GM12872 (cell line): Measurements from ENCODE around the gene CCDC183.

Experiments used
- TF ChIP-seq, protein P1 (sequence below): IDR thresholded peaks from 3 replicates; pipeline ENCODE4 v1.5.1; 2011; ENCODE audit warnings: low read depth, mild to moderate bottlenecking, low read length, moderate library complexity; ENCODE audit not compliant: insufficient read depth

CCDC183 gene

DNA sequence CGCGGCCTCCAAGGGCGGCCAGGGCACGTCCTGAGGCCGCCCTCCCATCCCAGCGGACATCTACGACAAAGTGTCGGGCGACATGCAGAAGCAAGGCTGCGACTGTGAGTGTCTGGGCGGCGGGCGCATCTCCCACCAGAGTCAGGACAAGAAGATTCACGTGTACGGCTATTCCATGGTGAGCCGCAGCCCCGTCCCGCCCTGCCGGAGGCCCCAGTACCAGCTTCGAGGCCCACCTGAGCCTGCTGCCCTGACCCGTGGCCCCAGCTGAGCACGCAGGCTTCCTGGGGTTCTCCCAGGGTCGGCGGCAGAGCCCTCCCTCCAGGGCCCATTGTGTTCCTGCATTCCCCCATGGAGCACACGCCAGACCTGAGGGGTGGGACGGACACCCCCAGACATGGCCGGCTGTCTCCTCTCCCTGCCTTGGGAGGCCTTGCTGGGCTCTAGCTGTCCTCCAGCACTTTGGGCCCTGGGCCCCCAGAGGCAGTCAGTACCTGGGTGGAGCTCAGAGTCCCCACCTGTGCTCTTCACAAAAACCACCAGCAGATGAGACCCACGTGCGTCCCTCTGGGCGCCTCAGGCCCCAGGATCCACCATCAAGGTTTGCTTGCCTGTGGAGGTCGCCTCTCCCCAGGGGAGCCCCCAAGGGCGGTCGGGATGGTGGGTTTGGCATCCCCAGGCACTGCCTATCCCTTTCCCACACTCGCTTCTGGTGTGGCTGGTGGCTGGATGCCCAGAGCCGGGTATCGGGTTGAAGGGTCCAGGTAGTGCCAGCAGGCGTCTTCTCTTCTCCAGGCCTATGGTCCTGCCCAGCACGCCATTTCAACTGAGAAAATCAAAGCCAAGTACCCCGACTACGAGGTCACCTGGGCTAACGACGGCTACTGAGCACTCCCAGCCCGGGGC lies 54.1 kb downstream of the CCDC183 start:
- TF ChIP-seq, protein P1, sequence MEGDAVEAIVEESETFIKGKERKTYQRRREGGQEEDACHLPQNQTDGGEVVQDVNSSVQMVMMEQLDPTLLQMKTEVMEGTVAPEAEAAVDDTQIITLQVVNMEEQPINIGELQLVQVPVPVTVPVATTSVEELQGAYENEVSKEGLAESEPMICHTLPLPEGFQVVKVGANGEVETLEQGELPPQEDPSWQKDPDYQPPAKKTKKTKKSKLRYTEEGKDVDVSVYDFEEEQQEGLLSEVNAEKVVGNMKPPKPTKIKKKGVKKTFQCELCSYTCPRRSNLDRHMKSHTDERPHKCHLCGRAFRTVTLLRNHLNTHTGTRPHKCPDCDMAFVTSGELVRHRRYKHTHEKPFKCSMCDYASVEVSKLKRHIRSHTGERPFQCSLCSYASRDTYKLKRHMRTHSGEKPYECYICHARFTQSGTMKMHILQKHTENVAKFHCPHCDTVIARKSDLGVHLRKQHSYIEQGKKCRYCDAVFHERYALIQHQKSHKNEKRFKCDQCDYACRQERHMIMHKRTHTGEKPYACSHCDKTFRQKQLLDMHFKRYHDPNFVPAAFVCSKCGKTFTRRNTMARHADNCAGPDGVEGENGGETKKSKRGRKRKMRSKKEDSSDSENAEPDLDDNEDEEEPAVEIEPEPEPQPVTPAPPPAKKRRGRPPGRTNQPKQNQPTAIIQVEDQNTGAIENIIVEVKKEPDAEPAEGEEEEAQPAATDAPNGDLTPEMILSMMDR = no peak

DNA sequence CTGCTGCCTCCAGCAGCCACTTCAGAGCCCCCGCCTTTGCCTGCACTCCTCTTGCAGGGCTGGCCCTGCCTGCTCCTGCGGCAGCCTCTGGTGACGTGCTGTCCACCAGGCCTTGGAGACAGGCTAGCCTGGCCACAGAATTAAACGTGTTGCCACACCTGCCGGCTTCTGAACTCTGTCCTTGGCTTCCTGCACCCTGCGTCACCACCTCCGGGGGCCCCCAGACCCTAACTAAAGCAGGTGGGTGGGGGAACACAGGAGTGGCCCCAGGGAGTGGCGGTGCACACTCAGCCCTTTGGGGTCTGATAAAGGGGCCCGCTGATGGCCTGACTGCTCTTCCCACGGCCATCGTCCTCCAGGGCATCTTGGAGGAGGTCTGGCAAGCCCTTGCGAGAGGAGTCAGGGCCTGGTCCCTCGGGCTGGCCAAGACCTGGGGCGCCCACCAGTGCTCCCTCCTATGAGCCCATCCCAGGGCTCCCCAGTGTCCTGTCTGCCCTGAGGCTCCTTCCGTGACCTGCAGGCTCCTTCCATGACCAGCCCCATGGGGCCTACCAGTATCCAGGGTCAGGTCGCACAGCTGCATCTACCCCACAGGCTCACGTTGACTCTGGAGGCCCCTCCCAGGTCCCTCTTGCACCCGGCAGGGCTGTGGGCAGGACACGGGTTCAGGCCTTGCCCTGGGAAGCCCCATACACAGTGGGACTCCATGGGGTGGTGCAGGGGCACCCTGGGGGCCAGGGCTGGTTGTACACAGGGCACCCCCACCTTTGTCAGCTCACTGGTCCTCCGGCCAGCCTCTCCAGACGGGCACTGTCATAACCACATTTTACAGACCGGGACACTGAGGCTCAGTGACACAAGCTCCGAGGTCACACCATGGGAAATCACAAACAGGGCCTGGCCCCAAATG lies 55.0 kb downstream of the CCDC183 start:
- TF ChIP-seq, protein P1 = no peak

DNA sequence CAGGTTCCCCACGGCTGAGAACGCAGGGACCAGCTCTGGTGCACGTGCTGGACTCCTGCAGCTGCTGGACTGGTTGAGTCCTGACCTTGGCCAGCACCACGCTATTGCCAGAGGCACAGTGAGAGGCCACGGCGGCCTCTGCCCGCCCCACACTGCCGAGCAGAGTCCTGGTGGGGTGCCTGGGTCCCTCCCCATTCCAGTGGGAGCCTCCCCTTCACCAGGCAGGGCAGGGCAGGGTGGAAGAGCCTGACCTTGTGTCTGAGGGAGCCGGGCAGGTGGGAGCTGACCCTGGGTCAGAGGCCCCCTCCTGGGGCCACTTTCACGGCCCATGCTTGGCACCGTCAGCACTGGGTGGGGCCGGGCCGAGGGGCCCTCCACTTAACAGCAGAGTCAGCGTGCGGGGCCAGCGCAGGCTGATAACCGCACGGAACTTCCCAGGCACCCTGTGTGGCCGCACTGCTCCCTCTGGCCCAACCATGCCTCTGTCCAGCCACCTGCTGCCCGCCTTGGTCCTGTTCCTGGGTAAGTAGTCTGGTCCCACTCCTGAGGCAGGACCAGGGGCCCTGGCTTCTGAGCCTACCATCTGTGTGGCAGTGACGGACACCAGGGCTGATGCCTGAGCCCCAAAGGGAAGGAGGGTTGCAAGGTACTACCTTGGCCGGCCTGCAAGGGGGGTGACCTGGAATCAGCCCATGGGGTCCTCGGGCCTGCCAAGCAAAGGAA lies 56.0 kb downstream of the CCDC183 start, which contains the start of gene MAMDC4:
Gene MAMDC4, plus strand, starts transcription at position 406 of the 723 bp plus-strand sequence. Its CDS starts 71 bp downstream, at position 477.
- TF ChIP-seq, protein P1 = no peak

DNA sequence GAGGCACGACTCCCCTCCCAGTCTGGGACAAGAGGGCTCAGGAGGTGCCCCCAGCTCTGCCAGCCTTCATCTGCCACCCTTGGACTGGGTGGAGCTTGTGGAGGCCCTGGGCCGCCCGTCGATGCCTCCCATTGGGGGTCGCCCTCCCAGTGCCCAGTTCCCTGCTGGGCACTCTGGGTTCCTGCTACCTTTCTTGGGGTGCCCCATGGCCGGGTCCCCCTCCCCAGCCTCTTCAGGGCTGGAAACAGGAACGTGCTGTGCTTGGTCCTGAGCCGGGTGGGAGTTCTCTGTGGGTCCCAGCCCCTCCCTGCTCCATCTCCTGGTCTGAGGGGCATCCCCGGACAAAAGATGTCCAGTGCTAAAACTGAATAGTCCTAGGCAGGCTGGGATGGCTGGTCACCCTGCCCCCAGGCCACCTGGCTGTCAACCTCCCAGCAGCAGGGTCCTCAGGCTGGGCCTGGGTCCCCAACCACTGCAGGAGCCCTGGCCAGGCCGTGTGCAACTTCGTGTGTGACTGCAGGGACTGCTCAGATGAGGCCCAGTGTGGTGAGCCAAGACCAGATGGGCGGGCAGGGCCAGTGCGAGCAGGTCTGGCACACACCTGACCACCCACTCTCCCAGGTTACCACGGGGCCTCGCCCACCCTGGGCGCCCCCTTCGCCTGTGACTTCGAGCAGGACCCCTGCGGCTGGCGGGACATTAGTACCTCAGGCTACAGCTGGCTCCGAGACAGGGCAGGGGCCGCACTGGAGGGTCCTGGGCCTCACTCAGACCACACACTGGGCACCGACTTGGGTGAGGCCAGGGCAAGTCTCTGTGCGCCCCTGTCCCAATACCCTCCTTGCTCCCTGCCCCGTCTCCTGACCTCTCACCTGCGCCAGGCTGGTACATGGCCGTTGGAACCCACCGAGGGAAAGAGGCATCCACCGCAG lies 56.8 kb downstream of the CCDC183 start:
- TF ChIP-seq, protein P1 = no peak

DNA sequence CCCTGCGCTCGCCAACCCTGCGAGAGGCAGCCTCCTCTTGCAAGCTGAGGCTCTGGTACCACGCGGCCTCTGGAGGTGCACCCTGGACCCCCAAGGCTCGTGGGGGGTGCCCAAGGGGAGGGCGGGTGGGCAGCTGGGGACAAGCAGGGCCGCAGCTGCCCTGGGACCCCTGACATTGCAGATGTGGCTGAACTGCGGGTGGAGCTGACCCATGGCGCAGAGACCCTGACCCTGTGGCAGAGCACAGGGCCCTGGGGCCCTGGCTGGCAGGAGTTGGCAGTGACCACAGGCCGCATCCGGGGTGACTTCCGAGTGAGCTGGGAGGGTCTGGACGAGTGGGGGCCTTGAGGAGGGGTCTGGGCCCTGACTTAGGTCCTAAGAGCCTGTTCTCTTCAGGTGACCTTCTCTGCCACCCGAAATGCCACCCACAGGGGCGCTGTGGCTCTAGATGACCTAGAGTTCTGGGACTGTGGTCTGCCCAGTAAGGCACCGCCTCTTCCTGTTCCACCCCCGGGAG lies 57.5 kb downstream of the CCDC183 start:
- TF ChIP-seq, protein P1 = peak; percentile 46

DNA sequence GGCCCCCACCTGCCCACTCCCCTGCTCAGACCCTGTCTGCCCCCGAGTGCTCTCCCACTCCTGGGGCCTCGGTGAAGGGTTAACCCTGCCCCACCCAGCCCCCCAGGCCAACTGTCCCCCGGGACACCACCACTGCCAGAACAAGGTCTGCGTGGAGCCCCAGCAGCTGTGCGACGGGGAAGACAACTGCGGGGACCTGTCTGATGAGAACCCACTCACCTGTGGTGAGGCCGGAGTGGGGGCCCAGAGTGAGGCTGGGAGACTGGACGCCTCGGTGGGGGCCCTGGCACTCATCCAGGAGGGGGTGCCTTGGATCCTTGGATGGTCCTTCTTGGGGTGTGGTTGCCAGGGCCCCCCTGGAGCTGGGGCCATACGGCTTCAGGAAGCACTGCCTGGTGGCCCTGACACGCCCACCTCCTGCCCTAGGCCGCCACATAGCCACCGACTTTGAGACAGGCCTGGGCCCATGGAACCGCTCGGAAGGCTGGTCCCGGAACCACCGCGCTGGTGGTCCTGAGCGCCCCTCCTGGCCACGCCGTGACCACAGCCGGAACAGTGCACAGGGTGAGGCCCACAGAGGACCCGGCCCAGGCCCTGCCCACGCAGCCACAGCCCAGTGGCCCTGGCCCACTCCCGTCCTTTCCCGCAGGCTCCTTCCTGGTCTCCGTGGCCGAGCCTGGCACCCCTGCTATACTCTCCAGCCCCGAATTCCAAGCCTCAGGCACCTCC lies 58.1 kb downstream of the CCDC183 start:
- TF ChIP-seq, protein P1 = no peak
